ENCODE data around the gene NKX3-2. TPM values are rescaled to one million over a fixed set of nuclear protein-coding genes. Genes with fewer than 3 reads are reported as not detected.

Gene NKX3-2
- total RNA-seq, 1 donor from 2014 or later, result not detected

- Histone ChIP-seq H3K36me3 (ENCODE audit: control insufficient read depth, insufficient read depth, low read length) (no peaks in the 10 kb centered on the region), H3K27me3 (ENCODE audit: control insufficient read depth, insufficient read depth, low read length) (peaks cover 95% of the 10 kb centered on the region), H3K4me3 (ENCODE audit: low read depth, low read length) (no peak overlapping the region)
- TF ChIP-seq CTCF (IDR thresholded peaks at IDR 0.05; ENCODE audit: insufficient read depth, low read length, poor library complexity, severe bottlenecking), result no peak
- no peak for DNase-seq (ENCODE audit: low read depth)
These were observed 3.7 kb downstream of the NKX3-2 start for GRCh38 chr4:13540446-13541175.

GRCh38 chr4:13539619-13540445 is 4.5 kb downstream of the NKX3-2 start:
- no peak for TF ChIP-seq CTCF (IDR thresholded peaks at IDR 0.05; ENCODE audit: insufficient read depth, low read length, poor library complexity, severe bottlenecking)
- no peak for DNase-seq (ENCODE audit: low read depth)
- H3K27me3 ChIP-seq (ENCODE audit: control insufficient read depth, insufficient read depth, low read length), result peaks cover 97% of the 10 kb centered on the region
- no peak overlapping the region for H3K4me3 ChIP-seq (ENCODE audit: low read depth, low read length)
- no peaks in the 10 kb centered on the region for H3K36me3 ChIP-seq (ENCODE audit: control insufficient read depth, insufficient read depth, low read length)

- Histone ChIP-seq H3K4me3 (ENCODE audit: low read depth, low read length) (no peak overlapping the region), H3K36me3 (ENCODE audit: control insufficient read depth, insufficient read depth, low read length) (no peaks in the 10 kb centered on the region), H3K27me3 (ENCODE audit: control insufficient read depth, insufficient read depth, low read length) (peaks cover 99% of the 10 kb centered on the region)
- DNase-seq (ENCODE audit: low read depth), result no peak
- TF ChIP-seq CTCF (IDR thresholded peaks at IDR 0.05; ENCODE audit: insufficient read depth, low read length, poor library complexity, severe bottlenecking), result no peak
These were observed 5.2 kb downstream of the NKX3-2 start for GRCh38 chr4:13539047-13539618.

GRCh38 chr4:13538427-13538973 is 5.8 kb downstream of the NKX3-2 start:
- no peak for TF ChIP-seq CTCF (IDR thresholded peaks at IDR 0.05; ENCODE audit: insufficient read depth, low read length, poor library complexity, severe bottlenecking)
- H3K36me3 ChIP-seq (ENCODE audit: control insufficient read depth, insufficient read depth, low read length), result no peaks in the 10 kb centered on the region
- DNase-seq (ENCODE audit: low read depth), result no peak
- H3K4me3 ChIP-seq (ENCODE audit: low read depth, low read length), result no peak overlapping the region
- H3K27me3 ChIP-seq (ENCODE audit: control insufficient read depth, insufficient read depth, low read length), result peaks cover 99% of the 10 kb centered on the region

- H3K4me3 ChIP-seq (ENCODE audit: low read depth, low read length), result no peak overlapping the region
- no peaks in the 10 kb centered on the region for H3K36me3 ChIP-seq (ENCODE audit: control insufficient read depth, insufficient read depth, low read length)
- no peak for DNase-seq (ENCODE audit: low read depth)
- peaks cover 98% of the 10 kb centered on the region for H3K27me3 ChIP-seq (ENCODE audit: control insufficient read depth, insufficient read depth, low read length)
- TF ChIP-seq CTCF (IDR thresholded peaks at IDR 0.05; ENCODE audit: insufficient read depth, low read length, poor library complexity, severe bottlenecking), result no peak
These were observed 6.5 kb downstream of the NKX3-2 start for GRCh38 chr4:13537832-13538177.

Measured in kidney epithelial cell (primary cell).